SH-SY5Y (cell line): ENCODE data around the gene ATXN7L3.

Source experiments
- GATA2 ChIP-seq: IDR thresholded peaks from 2 replicates; pipeline ENCODE4 v1.6.1; 2011; ENCODE audit warnings: mild to moderate bottlenecking, low read depth, low read length
- GATA3 ChIP-seq: IDR thresholded peaks from 2 replicates; pipeline ENCODE4 v1.6.1; 2011; ENCODE audit warnings: low read depth, mild to moderate bottlenecking, low read length, moderate library complexity

GRCh38 chr17:44247440-44247841 lies 47.8 kb upstream of the ATXN7L3 start:
- TF ChIP-seq GATA2 (no peak), GATA3 (no peak)
